Spleen (tissue), 7 donors: ENCODE data around the gene KIAA1217.

Source experiments
- POLR2A ChIP-seq, 3 donors: fragments of 450-650 bp; IDR thresholded peaks; one replicate each; pipeline ENCODE4 v1.5.1; 2017; ENCODE audit warnings: antibody characterized with exemption in 3 of 3, mild to moderate bottlenecking in 1 of 3
- POLR2AphosphoS5 ChIP-seq, 3 donors: sonication (generic); formaldehyde crosslinking; IDR thresholded peaks; one replicate each; pipeline ENCODE4 v1.5.1; 2017; ENCODE audit warnings: antibody characterized with exemption in 3 of 3
- TF ChIP-seq, protein P1 (sequence below), 11 experiments: fragments of 200-600 bp in 7 of 11; fragments of 450-650 bp in 4 of 11; sonication (generic) in 4 of 11; IDR thresholded peaks in 8 of 11; conservative IDR thresholded peaks in 3 of 11; 1 replicate in 7 of 11; 2 replicates in 4 of 11; pipeline versions ENCODE4 v1.4.0 to v1.8.0; 2016 to 2021; ENCODE audit warnings: antibody characterized with exemption in 11 of 11, inconsistent platforms in 4 of 11, mild to moderate bottlenecking in 1 of 11
- donor health status: DM: no; HTN: no; CAD: no; lungs with moderate emphysema.
- donor health status: DM: no; HTN: no; CAD: no.
- donor health status: DM: no; HTN: no; CAD: no.

DNA sequence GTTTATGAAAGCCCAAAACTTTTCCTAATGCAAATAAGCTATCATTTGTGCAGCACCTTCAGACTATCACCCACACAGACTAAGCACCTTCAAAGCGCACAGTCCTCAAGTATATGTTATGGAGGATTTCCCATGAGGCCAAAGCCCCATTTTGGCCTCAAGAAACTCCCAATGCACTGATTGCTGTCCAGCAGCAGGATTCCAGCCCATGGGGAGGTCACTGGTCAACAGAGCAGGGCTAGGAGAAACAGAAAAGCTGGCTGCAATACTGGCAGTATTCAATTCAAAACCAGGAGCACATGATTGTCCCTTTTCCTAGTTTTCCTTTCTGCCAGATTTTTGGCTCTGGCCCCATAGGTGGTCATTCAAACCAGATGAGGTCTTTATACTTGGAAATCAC, 24.5 kb upstream of the KIAA1217 start:
- TF ChIP-seq POLR2A (IDR thresholded peaks at IDR 0.05) (no peak), POLR2AphosphoS5 (IDR thresholded peaks at IDR 0.05) (no peak)
- TF ChIP-seq, protein P1, sequence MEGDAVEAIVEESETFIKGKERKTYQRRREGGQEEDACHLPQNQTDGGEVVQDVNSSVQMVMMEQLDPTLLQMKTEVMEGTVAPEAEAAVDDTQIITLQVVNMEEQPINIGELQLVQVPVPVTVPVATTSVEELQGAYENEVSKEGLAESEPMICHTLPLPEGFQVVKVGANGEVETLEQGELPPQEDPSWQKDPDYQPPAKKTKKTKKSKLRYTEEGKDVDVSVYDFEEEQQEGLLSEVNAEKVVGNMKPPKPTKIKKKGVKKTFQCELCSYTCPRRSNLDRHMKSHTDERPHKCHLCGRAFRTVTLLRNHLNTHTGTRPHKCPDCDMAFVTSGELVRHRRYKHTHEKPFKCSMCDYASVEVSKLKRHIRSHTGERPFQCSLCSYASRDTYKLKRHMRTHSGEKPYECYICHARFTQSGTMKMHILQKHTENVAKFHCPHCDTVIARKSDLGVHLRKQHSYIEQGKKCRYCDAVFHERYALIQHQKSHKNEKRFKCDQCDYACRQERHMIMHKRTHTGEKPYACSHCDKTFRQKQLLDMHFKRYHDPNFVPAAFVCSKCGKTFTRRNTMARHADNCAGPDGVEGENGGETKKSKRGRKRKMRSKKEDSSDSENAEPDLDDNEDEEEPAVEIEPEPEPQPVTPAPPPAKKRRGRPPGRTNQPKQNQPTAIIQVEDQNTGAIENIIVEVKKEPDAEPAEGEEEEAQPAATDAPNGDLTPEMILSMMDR (IDR thresholded peaks at IDR 0.05 in 8 of 11, conservative IDR thresholded peaks at IDR 0.05 in 3 of 11): no peak
